HPDE6-E6E7 (cell line): ENCODE measurements around the gene ATM.
"Not testable (repeated sequence)": the region's sequence is repeated elsewhere in the genome, so short reads cannot be mapped to it uniquely, and the experiment has no call there.

Experiments
- DNase-seq: peaks from one replicate; pipeline ENCODE4 v3.0.0; 2011; ENCODE audit warnings: missing footprints; ENCODE audit errors: extremely low spot score

The ATM gene

GRCh38 chr11:108373505-108373904 is 150.6 kb downstream of the ATM start:
- DNase-seq, result not testable (repeated sequence)

- DNase-seq, result no peak
Measured at GRCh38 chr11:108388576-108388975, 165.7 kb downstream of the ATM start.

- DNase-seq, result no peak
Measured at GRCh38 chr11:108392353-108392752, 169.5 kb downstream of the ATM start.

DNA sequence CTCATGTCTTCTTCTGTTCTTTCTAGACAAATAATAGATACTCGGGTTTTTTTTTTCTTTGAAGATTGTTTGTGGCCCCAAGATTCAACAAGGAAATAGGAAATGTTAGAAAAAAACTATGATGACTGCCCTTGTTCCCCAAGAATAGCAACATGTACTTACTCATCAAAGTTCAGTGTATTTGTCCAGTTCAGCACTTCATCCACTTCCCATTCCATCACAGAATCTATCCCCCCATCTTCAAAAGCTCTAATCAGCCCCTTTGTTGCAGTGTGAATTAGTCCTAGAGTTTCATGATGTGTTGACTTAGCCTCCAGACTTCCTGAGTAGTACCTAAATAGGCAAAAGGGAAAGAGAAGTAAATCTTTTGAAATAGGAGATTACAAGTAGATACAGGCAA is 170.2 kb downstream of the ATM start:
- no peak for DNase-seq

DNA sequence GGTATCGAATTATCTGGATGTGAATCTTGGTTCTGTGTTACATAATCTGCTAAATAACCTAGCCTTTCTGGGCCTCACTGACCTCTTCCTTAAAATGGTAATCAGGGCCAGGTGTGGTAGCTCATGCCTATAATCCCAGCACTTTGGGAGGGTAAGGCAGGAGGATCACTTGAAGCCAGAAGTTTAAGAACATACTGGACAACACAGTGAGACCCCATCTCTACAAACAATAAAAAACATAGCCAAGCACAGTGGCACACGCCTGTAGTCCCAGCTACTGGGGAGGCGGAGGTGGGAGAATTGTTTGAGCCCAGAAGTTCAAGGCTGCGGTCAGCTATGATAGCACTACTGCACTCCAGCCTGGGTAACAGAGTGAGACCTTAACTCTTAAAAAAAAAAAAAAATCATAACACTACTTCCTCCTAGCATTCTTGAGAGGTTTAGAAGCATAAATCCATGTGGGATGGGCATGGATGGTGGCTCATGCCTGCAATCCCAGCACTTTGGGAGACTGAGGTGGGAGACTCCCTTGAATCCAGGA is 171.9 kb downstream of the ATM start:
- DNase-seq, result no peak

DNA sequence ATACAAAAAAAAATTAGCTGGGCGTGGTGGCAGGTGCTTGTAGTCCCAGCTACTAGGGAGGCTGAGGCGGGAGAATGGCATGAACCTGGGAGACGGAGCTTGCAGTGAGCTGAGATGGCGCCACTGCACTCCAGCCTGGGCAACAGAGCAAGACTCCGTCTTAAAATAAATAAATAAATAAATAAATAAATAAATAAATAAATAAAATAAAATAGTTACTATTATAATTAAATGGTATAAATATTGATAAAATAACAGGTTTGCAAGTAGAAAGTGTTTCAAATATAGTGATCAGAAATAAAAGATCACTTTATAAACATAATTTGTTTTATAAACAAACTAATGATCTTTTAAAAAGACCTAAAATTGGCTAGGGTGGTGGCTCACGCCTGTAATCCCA is 173.8 kb downstream of the ATM start:
- DNase-seq, result not testable (repeated sequence)

DNA sequence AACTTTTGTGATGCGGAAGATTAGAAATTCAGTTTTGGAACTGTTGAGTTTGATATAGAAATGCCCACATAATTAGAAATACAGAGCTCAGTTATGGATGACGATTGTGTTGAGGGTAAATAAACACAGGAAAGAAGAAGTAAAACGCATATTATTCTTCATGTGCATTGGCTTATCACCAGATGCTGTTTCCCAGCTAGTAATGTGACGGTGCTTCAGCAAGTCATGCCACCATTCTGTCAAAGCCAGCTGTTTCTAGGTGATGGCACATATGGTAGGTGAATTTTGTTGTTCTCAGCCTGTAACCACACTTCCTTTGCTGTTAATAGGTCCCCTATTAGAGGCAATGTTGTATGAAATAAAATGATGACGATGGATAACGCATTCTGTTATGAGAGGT is 175.6 kb downstream of the ATM start:
- no peak for DNase-seq

- DNase-seq, result no peak
Measured at GRCh38 chr11:108402241-108402640, 179.4 kb downstream of the ATM start.

- no peak for DNase-seq
Measured at GRCh38 chr11:108403052-108403451, 180.2 kb downstream of the ATM start.

GRCh38 chr11:108405706-108406105 is 182.8 kb downstream of the ATM start:
- DNase-seq, result no peak

DNA sequence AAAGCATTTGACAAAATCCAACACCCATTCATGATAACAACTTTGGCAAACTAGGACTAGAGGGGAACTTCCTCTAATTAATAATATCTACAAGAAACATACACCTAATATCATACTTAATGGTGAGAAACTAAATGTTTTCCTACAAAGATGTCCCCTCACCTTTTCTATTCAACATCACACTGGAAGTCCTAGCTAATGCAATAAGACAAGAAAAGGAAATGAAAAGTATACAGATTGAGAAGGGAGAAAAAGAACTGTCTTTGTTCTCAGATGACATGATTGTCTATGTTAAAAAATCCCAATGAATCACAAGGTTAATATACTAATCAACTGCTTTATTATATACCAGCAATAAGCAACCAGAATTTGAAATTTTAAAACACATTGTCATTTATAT is 192.1 kb downstream of the ATM start:
- no peak for DNase-seq

DNA sequence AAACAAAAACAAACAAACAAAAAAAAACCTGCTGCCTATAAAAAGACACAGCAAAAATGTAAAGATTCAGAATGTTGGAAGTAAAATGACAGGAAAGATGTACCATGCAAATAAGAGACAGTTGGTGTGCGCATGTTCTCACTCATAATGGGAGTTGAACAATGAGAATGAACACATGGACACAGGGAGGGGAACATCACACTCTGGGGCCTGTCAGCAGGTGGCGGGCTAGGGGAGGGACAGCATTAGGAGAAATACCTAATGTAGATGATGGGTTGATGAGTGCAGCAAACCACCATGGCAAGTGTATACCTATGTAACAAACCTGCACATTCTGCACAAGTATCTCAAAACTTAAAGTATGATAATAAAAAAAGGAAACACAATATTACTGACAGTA is 194.7 kb downstream of the ATM start:
- DNase-seq, result not testable (repeated sequence)
